ENCODE data around the gene PLXDC1.

DNA sequence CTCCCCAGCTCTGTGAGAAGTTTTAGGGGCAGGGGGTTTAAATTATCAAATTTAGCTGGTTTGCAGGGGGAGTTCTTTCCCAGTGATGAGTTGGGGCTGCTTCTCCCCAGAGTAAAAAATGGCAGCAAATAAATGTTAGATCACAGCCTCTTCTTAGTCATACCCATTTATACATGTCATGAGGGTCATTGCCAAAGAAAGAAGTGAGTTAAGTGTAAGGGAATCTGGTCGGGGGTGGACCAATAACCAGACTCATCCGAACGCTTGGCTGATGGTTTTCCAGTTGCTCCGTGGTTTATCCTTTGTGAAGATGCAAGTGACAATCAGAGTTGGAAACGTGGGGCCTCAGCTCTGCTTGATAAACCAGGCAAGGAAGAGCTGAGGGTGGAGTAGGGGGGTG is 87.1 kb downstream of the PLXDC1 start:
- no peak for TF ChIP-seq EZH2 (IDR thresholded peaks at IDR 0.05; ENCODE audit: low read depth, unreplicated experiment)
- TF ChIP-seq, protein P1, sequence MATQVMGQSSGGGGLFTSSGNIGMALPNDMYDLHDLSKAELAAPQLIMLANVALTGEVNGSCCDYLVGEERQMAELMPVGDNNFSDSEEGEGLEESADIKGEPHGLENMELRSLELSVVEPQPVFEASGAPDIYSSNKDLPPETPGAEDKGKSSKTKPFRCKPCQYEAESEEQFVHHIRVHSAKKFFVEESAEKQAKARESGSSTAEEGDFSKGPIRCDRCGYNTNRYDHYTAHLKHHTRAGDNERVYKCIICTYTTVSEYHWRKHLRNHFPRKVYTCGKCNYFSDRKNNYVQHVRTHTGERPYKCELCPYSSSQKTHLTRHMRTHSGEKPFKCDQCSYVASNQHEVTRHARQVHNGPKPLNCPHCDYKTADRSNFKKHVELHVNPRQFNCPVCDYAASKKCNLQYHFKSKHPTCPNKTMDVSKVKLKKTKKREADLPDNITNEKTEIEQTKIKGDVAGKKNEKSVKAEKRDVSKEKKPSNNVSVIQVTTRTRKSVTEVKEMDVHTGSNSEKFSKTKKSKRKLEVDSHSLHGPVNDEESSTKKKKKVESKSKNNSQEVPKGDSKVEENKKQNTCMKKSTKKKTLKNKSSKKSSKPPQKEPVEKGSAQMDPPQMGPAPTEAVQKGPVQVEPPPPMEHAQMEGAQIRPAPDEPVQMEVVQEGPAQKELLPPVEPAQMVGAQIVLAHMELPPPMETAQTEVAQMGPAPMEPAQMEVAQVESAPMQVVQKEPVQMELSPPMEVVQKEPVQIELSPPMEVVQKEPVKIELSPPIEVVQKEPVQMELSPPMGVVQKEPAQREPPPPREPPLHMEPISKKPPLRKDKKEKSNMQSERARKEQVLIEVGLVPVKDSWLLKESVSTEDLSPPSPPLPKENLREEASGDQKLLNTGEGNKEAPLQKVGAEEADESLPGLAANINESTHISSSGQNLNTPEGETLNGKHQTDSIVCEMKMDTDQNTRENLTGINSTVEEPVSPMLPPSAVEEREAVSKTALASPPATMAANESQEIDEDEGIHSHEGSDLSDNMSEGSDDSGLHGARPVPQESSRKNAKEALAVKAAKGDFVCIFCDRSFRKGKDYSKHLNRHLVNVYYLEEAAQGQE (IDR thresholded peaks at IDR 0.05; ENCODE audit: unreplicated experiment), result no peak
- TF ChIP-seq, protein P2, sequence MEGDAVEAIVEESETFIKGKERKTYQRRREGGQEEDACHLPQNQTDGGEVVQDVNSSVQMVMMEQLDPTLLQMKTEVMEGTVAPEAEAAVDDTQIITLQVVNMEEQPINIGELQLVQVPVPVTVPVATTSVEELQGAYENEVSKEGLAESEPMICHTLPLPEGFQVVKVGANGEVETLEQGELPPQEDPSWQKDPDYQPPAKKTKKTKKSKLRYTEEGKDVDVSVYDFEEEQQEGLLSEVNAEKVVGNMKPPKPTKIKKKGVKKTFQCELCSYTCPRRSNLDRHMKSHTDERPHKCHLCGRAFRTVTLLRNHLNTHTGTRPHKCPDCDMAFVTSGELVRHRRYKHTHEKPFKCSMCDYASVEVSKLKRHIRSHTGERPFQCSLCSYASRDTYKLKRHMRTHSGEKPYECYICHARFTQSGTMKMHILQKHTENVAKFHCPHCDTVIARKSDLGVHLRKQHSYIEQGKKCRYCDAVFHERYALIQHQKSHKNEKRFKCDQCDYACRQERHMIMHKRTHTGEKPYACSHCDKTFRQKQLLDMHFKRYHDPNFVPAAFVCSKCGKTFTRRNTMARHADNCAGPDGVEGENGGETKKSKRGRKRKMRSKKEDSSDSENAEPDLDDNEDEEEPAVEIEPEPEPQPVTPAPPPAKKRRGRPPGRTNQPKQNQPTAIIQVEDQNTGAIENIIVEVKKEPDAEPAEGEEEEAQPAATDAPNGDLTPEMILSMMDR (conservative IDR thresholded peaks at IDR 0.05; ENCODE audit: low read depth in 2 of 2), result no peak
- TF ChIP-seq STAT1 (IDR thresholded peaks at IDR 0.05; ENCODE audit: unreplicated experiment), result no peak
- TF ChIP-seq EZH2phosphoT487 (IDR thresholded peaks at IDR 0.05; ENCODE audit: unreplicated experiment), result no peak
- no peak for TF ChIP-seq JUNB (IDR thresholded peaks at IDR 0.05; ENCODE audit: unreplicated experiment)
- TF ChIP-seq, protein P3, sequence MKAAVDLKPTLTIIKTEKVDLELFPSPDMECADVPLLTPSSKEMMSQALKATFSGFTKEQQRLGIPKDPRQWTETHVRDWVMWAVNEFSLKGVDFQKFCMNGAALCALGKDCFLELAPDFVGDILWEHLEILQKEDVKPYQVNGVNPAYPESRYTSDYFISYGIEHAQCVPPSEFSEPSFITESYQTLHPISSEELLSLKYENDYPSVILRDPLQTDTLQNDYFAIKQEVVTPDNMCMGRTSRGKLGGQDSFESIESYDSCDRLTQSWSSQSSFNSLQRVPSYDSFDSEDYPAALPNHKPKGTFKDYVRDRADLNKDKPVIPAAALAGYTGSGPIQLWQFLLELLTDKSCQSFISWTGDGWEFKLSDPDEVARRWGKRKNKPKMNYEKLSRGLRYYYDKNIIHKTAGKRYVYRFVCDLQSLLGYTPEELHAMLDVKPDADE (IDR thresholded peaks at IDR 0.05), result no peak
- no peak for TF ChIP-seq POLR2AphosphoS5 (IDR thresholded peaks at IDR 0.05; ENCODE audit: low read depth)
- TF ChIP-seq NANOG (IDR thresholded peaks at IDR 0.05; ENCODE audit: borderline replicate concordance), result no peak
